K562 (cell line): Measurements from ENCODE around the gene HPX. TPM values are rescaled to one million over a fixed set of nuclear protein-coding genes. Genes with fewer than 3 reads are reported as not detected.

ENCODE experiments used
- polyA plus RNA-seq, 8 experiments: library from polyadenylated mRNA; depleted of rRNA in 4 of 8; stranded (reverse) in 5 of 8; unstranded in 3 of 8; fragments of >200 nt; fragmentation: Nextera tagmentation in 2 of 8; fragmentation: Illumina TruSeq in 1 of 8; extraction: Ambion mirVana in 2 of 8; extraction: Trizol in 1 of 8; gene quantifications; 2 replicates each; pipeline versions ENCODE4 v1.2.1 to v1.2.3, GENCODE V29; 2011 to 2014; ENCODE audit warnings: inconsistent platforms in 1 of 8, missing spikeins in 1 of 8
- total RNA-seq, 7 experiments: library from RNA; depleted of rRNA in 6 of 7; stranded (reverse); fragments of >200 nt in 6 of 7; fragmentation: Illumina TruSeq in 2 of 7; extraction: Trizol in 2 of 7; gene quantifications; 2 replicates each; pipeline versions ENCODE4 v1.2.1 to v1.2.3, GENCODE V29; 2011 to 2021; ENCODE audit warnings: low replicate concordance in 1 of 7

The HPX gene
- total and polyA plus RNA-seq, 9 of the 15 experiments (the other 6 are each of a cell fraction or from before 2014, with no cell fraction given): 0.12 to 1.2 (median 0.49) TPM; not detected in 1

Other genes starting within 250 kb of the HPX start
Only the 7 nearest of the 18 such genes appear.
- not detected in 2 replicates for gene CAVIN3, start 120.5 kb downstream of the HPX start, total RNA-seq (2014; rRNA removed)
- gene CAVIN3, start 120.5 kb downstream of the HPX start, total RNA-seq (2014; rRNA removed; fragmentation: Illumina TruSeq; extraction: Trizol): not detected in 2 replicates
- not detected in 2 replicates for gene CAVIN3, start 120.5 kb downstream of the HPX start, total RNA-seq (2015; rRNA removed; fragmentation: Illumina TruSeq; extraction: Trizol)
- 0.13 and 0.20 TPM in 2 replicates for gene CAVIN3, start 120.5 kb downstream of the HPX start, total RNA-seq (2021)
- gene CAVIN3, start 120.5 kb downstream of the HPX start, polyA plus RNA-seq (2011; rRNA removed): not detected in 2 replicates
- not detected in 2 replicates for gene CAVIN3, start 120.5 kb downstream of the HPX start, polyA plus RNA-seq (2014; fragmentation: Illumina TruSeq; extraction: Trizol)
- not detected for gene CAVIN3, start 120.5 kb downstream of the HPX start, polyA plus RNA-seq (2014; fragmentation: Nextera tagmentation; extraction: Ambion mirVana)
- not detected in 2 replicates for gene CAVIN3, start 120.5 kb downstream of the HPX start, polyA plus RNA-seq (2014; rRNA removed)
- gene SMPD1, start 50.5 kb downstream of the HPX start, total RNA-seq (2014; rRNA removed): 5.1 and 5.2 TPM in 2 replicates
- gene SMPD1, start 50.5 kb downstream of the HPX start, total RNA-seq (2014; rRNA removed; fragmentation: Illumina TruSeq; extraction: Trizol): 1.9 and 2.8 TPM in 2 replicates
- 4.4 and 5.4 TPM in 2 replicates for gene SMPD1, start 50.5 kb downstream of the HPX start, total RNA-seq (2015; rRNA removed; fragmentation: Illumina TruSeq; extraction: Trizol)
- 8.7 and 9.9 TPM in 2 replicates for gene SMPD1, start 50.5 kb downstream of the HPX start, total RNA-seq (2021)
- 4.0 and 6.5 TPM in 2 replicates for gene SMPD1, start 50.5 kb downstream of the HPX start, polyA plus RNA-seq (2011; rRNA removed)
- 7.6 and 9.1 TPM in 2 replicates for gene SMPD1, start 50.5 kb downstream of the HPX start, polyA plus RNA-seq (2014; fragmentation: Illumina TruSeq; extraction: Trizol)
- gene SMPD1, start 50.5 kb downstream of the HPX start, polyA plus RNA-seq (2014; fragmentation: Nextera tagmentation; extraction: Ambion mirVana): 1 to 10 TPM in 1 of 2 experiments, under 1 TPM in 1; 0.90 to 1.8 TPM
- gene SMPD1, start 50.5 kb downstream of the HPX start, polyA plus RNA-seq (2014; rRNA removed): 5.9 and 8.0 TPM in 2 replicates
- gene APBB1, start 21.9 kb downstream of the HPX start, total RNA-seq (2014; rRNA removed): 0.73 and 0.98 TPM in 2 replicates
- 0.18 and 0.41 TPM in 2 replicates for gene APBB1, start 21.9 kb downstream of the HPX start, total RNA-seq (2014; rRNA removed; fragmentation: Illumina TruSeq; extraction: Trizol)
- gene APBB1, start 21.9 kb downstream of the HPX start, total RNA-seq (2015; rRNA removed; fragmentation: Illumina TruSeq; extraction: Trizol): 0.11 and 0.15 TPM in 2 replicates
- 0.60 and 0.63 TPM in 2 replicates for gene APBB1, start 21.9 kb downstream of the HPX start, total RNA-seq (2021)
- gene APBB1, start 21.9 kb downstream of the HPX start, polyA plus RNA-seq (2011; rRNA removed): 0.20 and 0.40 TPM in 2 replicates
- 0.46 and 0.47 TPM in 2 replicates for gene APBB1, start 21.9 kb downstream of the HPX start, polyA plus RNA-seq (2014; fragmentation: Illumina TruSeq; extraction: Trizol)
- gene APBB1, start 21.9 kb downstream of the HPX start, polyA plus RNA-seq (2014; fragmentation: Nextera tagmentation; extraction: Ambion mirVana): under 1 TPM; 0.04 to 0.11 TPM
- gene APBB1, start 21.9 kb downstream of the HPX start, polyA plus RNA-seq (2014; rRNA removed): 0.34 and 0.44 TPM in 2 replicates
- gene TRIM3, start 33.0 kb upstream of the HPX start, total RNA-seq (2014; rRNA removed): 3.0 and 11.6 TPM in 2 replicates
- gene TRIM3, start 33.0 kb upstream of the HPX start, total RNA-seq (2014; rRNA removed; fragmentation: Illumina TruSeq; extraction: Trizol): 2.7 and 3.8 TPM in 2 replicates
- 4.8 and 5.2 TPM in 2 replicates for gene TRIM3, start 33.0 kb upstream of the HPX start, total RNA-seq (2015; rRNA removed; fragmentation: Illumina TruSeq; extraction: Trizol)
- gene TRIM3, start 33.0 kb upstream of the HPX start, total RNA-seq (2021): 6.4 and 6.8 TPM in 2 replicates
- 4.8 and 6.2 TPM in 2 replicates for gene TRIM3, start 33.0 kb upstream of the HPX start, polyA plus RNA-seq (2011; rRNA removed)
- gene TRIM3, start 33.0 kb upstream of the HPX start, polyA plus RNA-seq (2014; fragmentation: Illumina TruSeq; extraction: Trizol): 4.7 and 5.6 TPM in 2 replicates
- gene TRIM3, start 33.0 kb upstream of the HPX start, polyA plus RNA-seq (2014; fragmentation: Nextera tagmentation; extraction: Ambion mirVana): under 1 TPM; 0.45 to 0.81 TPM
- 9.2 and 10.4 TPM in 2 replicates for gene TRIM3, start 33.0 kb upstream of the HPX start, polyA plus RNA-seq (2014; rRNA removed)
- 41.0 and 46.7 TPM in 2 replicates for gene ARFIP2, start 40.3 kb upstream of the HPX start, total RNA-seq (2014; rRNA removed)
- gene ARFIP2, start 40.3 kb upstream of the HPX start, total RNA-seq (2014; rRNA removed; fragmentation: Illumina TruSeq; extraction: Trizol): 27.8 and 32.0 TPM in 2 replicates
- gene ARFIP2, start 40.3 kb upstream of the HPX start, total RNA-seq (2015; rRNA removed; fragmentation: Illumina TruSeq; extraction: Trizol): 37.6 and 40.8 TPM in 2 replicates
- gene ARFIP2, start 40.3 kb upstream of the HPX start, total RNA-seq (2021): 42.9 and 46.5 TPM in 2 replicates
- 74.1 and 84.0 TPM in 2 replicates for gene ARFIP2, start 40.3 kb upstream of the HPX start, polyA plus RNA-seq (2011; rRNA removed)
- 48.5 and 49.3 TPM in 2 replicates for gene ARFIP2, start 40.3 kb upstream of the HPX start, polyA plus RNA-seq (2014; fragmentation: Illumina TruSeq; extraction: Trizol)
- gene ARFIP2, start 40.3 kb upstream of the HPX start, polyA plus RNA-seq (2014; fragmentation: Nextera tagmentation; extraction: Ambion mirVana): 10 to 100 TPM; 11.8 to 14.2 TPM
- gene ARFIP2, start 40.3 kb upstream of the HPX start, polyA plus RNA-seq (2014; rRNA removed): 60.0 and 61.0 TPM in 2 replicates
- gene TIMM10B, start 40.5 kb upstream of the HPX start, total RNA-seq (2014; rRNA removed): 43.2 and 48.7 TPM in 2 replicates
- gene TIMM10B, start 40.5 kb upstream of the HPX start, total RNA-seq (2014; rRNA removed; fragmentation: Illumina TruSeq; extraction: Trizol): 45.7 and 47.5 TPM in 2 replicates
- gene TIMM10B, start 40.5 kb upstream of the HPX start, total RNA-seq (2015; rRNA removed; fragmentation: Illumina TruSeq; extraction: Trizol): 47.0 and 48.9 TPM in 2 replicates
- 63.0 and 66.0 TPM in 2 replicates for gene TIMM10B, start 40.5 kb upstream of the HPX start, total RNA-seq (2021)
- gene TIMM10B, start 40.5 kb upstream of the HPX start, polyA plus RNA-seq (2011; rRNA removed): 78.1 and 83.0 TPM in 2 replicates
- gene TIMM10B, start 40.5 kb upstream of the HPX start, polyA plus RNA-seq (2014; fragmentation: Illumina TruSeq; extraction: Trizol): 48.1 and 57.0 TPM in 2 replicates
- 100 to 1,000 TPM; 158 to 163 TPM for gene TIMM10B, start 40.5 kb upstream of the HPX start, polyA plus RNA-seq (2014; fragmentation: Nextera tagmentation; extraction: Ambion mirVana)
- gene TIMM10B, start 40.5 kb upstream of the HPX start, polyA plus RNA-seq (2014; rRNA removed): 54.0 and 64.9 TPM in 2 replicates
- gene DNHD1, start 56.3 kb upstream of the HPX start, total RNA-seq (2014; rRNA removed): 3.0 and 3.8 TPM in 2 replicates
- gene DNHD1, start 56.3 kb upstream of the HPX start, total RNA-seq (2014; rRNA removed; fragmentation: Illumina TruSeq; extraction: Trizol): 3.6 and 4.1 TPM in 2 replicates
- gene DNHD1, start 56.3 kb upstream of the HPX start, total RNA-seq (2015; rRNA removed; fragmentation: Illumina TruSeq; extraction: Trizol): 3.6 TPM in 2 replicates
- gene DNHD1, start 56.3 kb upstream of the HPX start, total RNA-seq (2021): 6.5 and 7.4 TPM in 2 replicates
- 9.7 and 16.7 TPM in 2 replicates for gene DNHD1, start 56.3 kb upstream of the HPX start, polyA plus RNA-seq (2011; rRNA removed)
- gene DNHD1, start 56.3 kb upstream of the HPX start, polyA plus RNA-seq (2014; fragmentation: Illumina TruSeq; extraction: Trizol): 4.8 TPM in 2 replicates
- 1 to 10 TPM in 1 of 2 experiments, under 1 TPM in 1; 0.82 to 2.0 TPM for gene DNHD1, start 56.3 kb upstream of the HPX start, polyA plus RNA-seq (2014; fragmentation: Nextera tagmentation; extraction: Ambion mirVana)
- gene DNHD1, start 56.3 kb upstream of the HPX start, polyA plus RNA-seq (2014; rRNA removed): 7.1 and 8.4 TPM in 2 replicates